HPDE6-E6E7 (cell line): ENCODE data around the gene ARL5C.
"Not testable (repeated sequence)": the region's sequence is repeated elsewhere in the genome, so short reads cannot be mapped to it uniquely, and the experiment has no call there.

ENCODE experiments used
- DNase-seq: peaks from one replicate; pipeline ENCODE4 v3.0.0; 2011; ENCODE audit warnings: missing footprints; ENCODE audit errors: extremely low spot score

The ARL5C gene

GRCh38 chr17:39194089-39194984, 28.4 kb upstream of the ARL5C start:
- DNase-seq, result no peak

GRCh38 chr17:39193346-39193745, 27.4 kb upstream of the ARL5C start:
- no peak for DNase-seq

DNA sequence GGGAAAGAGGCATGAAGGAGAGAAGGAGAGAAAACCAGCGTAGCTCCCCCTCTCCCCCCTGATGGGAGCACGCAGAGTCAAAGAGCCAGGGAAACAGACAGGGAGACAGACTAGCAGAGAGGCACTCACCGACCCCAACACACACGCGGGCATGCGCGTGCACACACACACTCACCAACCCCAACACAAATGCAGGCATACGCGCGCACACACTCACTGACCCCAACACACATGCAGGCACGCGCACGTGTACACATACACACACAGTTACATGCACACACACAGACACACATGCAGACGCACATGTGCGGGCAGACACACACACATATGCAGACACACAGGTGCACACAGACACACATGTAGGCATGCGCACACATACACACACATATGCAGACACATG, 26.9 kb upstream of the ARL5C start:
- no peak for DNase-seq

GRCh38 chr17:39191750-39192510, 26.0 kb upstream of the ARL5C start:
- DNase-seq, result no peak

GRCh38 chr17:39187152-39187830, 21.3 kb upstream of the ARL5C start:
- DNase-seq, result no peak

GRCh38 chr17:39186481-39187002, 20.6 kb upstream of the ARL5C start:
- DNase-seq, result no peak

DNA sequence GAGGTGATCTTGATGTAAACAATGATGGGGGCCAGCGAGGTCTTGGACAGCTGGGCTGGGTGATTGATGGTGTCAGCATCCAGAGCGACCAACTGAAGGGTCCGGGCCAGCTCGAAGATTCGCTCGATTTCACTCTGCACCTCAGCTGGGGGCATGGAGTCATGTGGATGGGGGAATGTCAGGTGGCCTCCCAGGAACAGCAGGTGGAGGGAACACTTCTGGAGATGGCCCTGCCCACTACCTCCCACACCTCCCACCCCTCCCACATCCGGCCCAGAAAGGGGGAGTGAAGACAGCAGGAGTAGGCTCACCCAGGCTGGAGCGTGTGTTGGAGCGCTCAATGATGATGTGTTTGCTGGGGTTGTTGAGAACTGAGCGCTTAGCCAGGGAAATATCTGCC, 17.8 kb upstream of the ARL5C start:
- DNase-seq, result no peak

DNA sequence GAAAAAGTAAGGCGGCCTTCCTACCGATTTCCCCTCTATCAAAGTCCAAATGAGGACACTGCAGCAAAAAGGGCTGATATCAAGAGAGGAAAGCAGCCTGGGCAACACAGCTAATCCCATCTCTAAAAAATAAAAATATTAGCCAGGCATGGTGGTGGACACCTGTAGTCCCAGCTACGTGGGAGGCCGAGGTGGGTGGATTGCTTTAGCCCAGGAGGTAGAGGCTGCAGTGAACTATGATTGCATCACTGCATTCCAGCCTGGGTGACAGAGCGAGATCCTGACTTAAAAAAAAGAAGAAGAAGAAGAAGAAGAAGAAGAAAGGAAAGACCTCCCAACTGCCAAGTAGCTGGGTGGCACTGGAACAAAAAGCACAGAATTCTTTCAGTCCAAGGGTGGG, 17.1 kb upstream of the ARL5C start:
- DNase-seq, result no peak

DNA sequence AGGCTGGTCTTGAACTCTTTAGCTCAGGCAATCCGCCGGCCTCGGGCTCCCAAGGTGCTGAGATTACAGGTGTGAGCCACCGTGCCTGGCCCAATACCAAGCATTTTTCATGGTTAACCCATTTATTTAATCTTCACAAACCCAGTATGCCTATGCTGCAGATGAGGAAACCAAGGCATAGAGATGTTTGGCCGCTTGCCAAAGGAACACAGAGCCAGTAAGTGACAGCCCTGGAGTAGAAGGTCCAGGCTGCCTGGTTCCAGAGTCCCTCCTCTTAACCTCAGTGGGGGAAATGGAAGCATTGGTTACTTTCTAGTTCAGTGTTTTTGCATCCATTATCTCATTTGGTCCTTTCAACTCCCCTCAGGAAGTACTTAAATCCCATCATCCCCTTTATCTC, 15.3 kb upstream of the ARL5C start:
- no peak for DNase-seq

DNA sequence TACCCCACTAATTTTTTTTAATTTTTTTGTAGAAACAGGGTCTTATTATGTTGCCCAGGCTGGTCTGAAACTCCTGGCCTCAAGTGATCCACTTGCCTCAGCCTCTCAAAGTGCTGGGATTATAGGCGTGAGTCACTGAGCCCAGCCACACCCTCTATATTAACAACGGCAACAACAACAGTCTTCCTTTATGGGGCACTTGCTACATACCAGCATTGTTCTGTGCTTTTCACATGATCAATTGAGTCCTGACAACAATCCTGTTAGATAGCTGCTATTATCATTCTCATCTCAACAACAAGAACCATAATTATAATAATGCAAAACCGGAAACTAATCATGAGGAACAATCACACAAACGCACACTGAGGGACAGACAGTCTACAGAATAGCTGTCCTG, 12.6 kb upstream of the ARL5C start:
- no peak for DNase-seq

DNA sequence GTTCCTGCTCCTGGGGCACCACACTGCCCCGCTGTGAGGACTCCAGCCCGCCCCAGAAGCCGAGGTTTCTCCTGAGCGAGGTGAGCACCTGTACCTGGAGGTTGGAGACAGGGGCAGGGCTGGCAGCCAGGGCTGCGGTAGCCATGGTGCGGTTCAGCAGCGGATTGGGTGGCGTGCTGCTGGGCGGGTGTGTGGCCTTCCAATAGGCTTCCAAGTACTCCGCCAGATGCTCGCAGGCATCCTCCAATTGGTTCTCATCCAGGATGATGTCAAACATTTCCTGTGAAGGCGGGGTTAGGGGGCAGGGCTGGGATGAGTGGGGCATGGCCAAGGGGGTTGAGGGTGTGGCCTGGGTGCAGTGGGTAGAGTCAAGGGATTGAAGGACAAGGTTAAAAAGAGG, 11.3 kb upstream of the ARL5C start:
- no peak for DNase-seq

GRCh38 chr17:39175695-39176093, 9.7 kb upstream of the ARL5C start:
- DNase-seq, result no peak

DNA sequence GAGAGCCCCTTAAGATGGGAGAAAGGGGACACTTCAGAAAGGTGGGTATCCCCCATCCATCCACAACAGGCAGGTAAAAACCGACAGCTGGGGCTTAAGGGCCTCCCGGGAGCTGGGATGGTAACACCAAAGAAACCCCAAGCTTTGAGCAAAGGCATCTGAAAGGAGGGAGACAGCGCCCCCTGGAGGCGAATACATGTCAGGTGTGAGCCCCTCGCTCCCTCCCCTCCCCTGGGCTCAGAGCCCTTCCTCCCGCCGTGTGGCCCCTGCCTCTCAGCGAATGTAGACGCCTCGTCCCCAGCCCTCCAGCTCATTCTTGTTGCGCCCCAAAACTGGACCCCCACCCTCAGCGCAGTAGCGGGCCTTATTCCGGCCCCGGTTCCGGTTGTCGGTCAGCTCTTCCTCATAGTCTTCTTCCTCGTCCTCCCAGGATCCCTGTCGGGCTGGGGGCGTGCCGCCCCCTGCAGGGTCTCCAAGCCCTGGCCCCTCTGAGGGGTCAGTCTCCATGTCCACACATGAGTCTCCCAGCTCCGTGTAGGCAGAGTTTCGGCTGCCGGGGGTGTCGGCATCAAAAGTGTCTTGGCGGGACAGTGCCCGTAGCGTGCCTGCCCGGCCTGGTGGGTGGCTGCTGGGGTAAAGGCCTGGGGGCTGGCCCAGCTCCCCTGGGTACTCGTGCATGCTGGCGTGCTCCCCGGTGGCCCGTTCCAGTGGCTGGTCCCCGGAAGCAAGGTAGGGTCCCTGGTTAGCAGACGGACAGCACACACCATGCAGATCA, 9.1 kb upstream of the ARL5C start:
- no peak for DNase-seq

DNA sequence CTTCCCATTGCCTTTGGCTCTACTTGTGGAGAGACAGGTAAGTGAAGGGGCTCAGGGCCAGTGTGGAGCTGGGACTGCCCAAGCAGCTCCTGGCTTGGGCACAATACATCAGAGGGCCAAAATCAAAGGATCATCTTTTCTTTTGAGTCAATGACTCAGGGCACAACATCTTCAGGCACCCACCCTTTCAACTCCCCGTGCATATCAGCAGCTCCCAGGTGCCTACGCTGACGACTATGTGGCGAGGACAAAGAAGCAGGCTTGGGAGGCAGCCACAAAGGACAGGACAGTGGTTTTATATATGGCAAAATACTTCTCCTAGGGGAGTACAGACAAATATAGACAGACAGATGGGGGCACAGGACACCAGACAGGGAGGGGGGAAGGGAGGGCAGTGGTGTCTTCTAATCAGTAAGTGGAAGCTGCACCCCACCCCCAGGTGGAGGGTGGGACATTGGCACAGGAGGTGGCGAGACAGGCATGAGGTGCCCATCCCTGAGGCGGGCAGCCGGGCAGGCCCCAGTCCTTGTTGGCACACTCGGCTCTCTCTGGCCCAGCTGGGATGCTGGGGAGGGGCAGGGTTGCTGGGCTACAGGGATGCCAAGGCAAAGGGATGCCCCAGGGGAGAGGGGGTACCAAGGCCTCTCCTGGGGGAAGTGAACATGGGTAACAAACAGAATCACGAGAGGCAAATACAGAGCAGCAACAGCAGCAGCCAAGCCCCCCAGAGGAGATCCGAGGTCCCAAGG, 7.7 kb upstream of the ARL5C start:
- DNase-seq, result no peak

DNA sequence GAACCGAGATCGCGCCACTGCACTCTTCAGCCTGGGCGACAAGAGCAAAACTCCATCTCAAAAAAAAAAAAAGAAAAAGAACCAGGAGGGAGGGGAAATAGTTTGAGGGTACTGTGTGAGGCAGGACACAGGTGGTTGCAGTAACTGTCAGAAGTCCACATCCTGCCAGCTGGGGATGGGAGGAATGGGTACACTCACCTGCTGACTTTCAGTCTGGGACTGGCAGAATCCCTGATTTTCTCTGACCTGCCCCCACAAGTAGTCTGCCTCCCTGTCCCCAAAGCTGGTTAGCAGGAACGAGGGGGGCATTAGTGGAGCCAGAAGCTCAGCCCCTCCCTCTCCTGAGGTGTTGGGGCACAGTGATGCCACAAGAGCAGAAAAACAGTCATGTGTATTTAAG, 7.1 kb upstream of the ARL5C start:
- no peak for DNase-seq

DNA sequence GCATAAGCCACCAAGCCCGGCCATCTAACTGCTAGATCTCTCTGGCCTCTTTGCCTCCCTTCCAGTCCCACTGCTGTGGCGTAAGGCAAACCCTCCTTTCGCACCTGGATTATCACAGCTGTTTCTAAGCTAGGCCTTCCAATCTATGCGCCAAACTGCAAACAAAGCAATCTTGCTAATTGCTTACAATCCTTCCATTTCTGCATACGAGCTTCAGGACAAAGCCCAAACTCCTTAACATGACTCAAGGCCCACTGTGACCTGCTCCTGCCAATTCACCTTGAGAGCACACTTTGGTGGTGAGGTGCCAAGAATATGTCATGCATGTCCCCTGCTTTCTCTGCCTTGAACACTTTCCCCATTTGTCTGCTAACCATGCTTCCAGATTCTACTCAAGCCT, 6.0 kb upstream of the ARL5C start:
- no peak for DNase-seq

DNA sequence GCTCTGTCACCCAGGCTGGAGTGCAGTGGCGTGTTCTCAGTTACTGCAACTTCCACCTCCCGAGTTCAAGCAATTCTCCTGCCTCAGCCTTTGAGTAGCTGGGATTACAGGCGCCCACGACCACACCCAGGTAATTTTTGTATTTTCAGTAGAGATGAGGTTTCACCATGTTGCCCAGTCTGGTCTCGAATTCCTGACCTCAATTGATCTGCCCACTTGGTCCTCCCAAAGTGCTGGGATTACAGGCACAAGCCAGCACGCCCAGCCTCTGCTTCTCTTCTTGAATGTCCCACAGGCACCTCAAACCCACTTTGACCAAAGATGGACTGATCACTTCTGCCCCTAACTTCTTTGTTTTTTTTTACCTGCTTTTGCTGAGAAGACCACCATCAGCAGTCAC, 4.6 kb upstream of the ARL5C start:
- DNase-seq, result no peak

GRCh38 chr17:39170109-39170508, 4.1 kb upstream of the ARL5C start:
- DNase-seq, result no peak

GRCh38 chr17:39169518-39169917, 3.6 kb upstream of the ARL5C start:
- no peak for DNase-seq

DNA sequence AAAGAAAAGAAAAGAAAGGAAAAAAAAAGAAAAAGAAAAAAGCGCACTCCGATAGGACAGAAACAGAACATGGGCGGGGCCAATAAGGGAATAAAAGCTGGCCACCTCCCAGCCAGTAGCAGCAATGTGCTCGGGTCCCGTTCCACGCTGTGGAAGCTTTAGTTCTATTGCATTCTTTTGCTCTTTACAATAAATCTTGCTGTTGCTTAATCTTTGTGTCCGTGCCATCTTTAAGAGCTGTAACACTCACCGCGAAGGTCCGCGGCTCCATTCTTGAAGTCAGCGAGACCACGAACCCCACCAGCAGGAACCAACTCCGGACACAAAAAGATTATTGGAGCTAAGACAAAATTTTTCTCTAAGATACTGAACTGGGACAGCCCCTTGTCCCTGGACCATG, 3.1 kb upstream of the ARL5C start:
- DNase-seq, result no peak

DNA sequence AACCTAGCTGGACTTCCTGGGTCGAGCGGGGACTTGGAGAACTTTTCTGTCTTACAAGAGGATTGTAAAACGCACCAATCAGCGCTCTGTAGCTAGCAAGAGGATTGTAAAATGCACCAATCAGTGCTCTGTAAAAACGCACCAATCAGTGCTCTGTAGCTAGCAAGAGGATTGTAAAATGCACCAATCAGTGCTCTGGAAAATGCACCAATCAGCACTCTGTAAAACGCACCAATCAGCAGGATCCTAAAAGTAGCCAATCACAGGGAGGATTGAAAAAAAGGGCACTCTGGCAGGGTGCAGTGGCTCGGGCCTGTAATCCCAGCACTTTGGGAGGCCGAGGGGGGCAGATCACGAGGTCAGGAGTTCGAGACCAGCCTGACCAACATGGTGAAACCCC, 2.5 kb upstream of the ARL5C start:
- not testable (repeated sequence) for DNase-seq
